ENCODE data around the gene C3orf33.
A peak's percentile ranks its signal among the peaks of the same experiment; 100 is the strongest.

Gene C3orf33

GRCh38 chr3:155782390-155782953 is 23.6 kb downstream of the C3orf33 start:
- DNase-seq: no peak

- DNase-seq: no peak
Measured at GRCh38 chr3:155780291-155780690, 25.8 kb downstream of the C3orf33 start.

GRCh38 chr3:155778462-155778861 is 27.6 kb downstream of the C3orf33 start:
- no peak for DNase-seq

- no peak for DNase-seq
Measured at GRCh38 chr3:155772801-155773200, 33.3 kb downstream of the C3orf33 start.

GRCh38 chr3:155771126-155771525 is 35.0 kb downstream of the C3orf33 start:
- no peak for DNase-seq

GRCh38 chr3:155766206-155766605 is 39.9 kb downstream of the C3orf33 start:
- DNase-seq: no peak

GRCh38 chr3:155763870-155764463 is 42.1 kb downstream of the C3orf33 start:
- no peak for DNase-seq

- DNase-seq: no peak
Measured at GRCh38 chr3:155760653-155761052, 45.4 kb downstream of the C3orf33 start.

- no peak for DNase-seq
Measured at GRCh38 chr3:155757577-155757976, 48.5 kb downstream of the C3orf33 start.

- DNase-seq: no peak
Measured at GRCh38 chr3:155753038-155753639, 52.9 kb downstream of the C3orf33 start.

- DNase-seq: no peak
Measured at GRCh38 chr3:155748611-155749365, 57.3 kb downstream of the C3orf33 start.

- no peak for DNase-seq
Measured at GRCh38 chr3:155747946-155748290, 58.2 kb downstream of the C3orf33 start.

GRCh38 chr3:155747286-155747945 is 58.7 kb downstream of the C3orf33 start:
- no peak for DNase-seq

- DNase-seq: no peak
Measured at GRCh38 chr3:155746703-155747102, 59.4 kb downstream of the C3orf33 start.

- DNase-seq: peak; percentile 43
Measured at GRCh38 chr3:155745795-155746550, 60.1 kb downstream of the C3orf33 start.

GRCh38 chr3:155744626-155745324 is 61.3 kb downstream of the C3orf33 start, which contains the start of gene PLCH1:
Gene PLCH1, minus strand, starts transcription at chr3:155745071. Its CDS starts 40,847 bp downstream, at chr3:155704224.
- DNase-seq: peak; percentile 39

GRCh38 chr3:155744010-155744625 is 62.0 kb downstream of the C3orf33 start:
- DNase-seq: no peak

- no peak for DNase-seq
Measured at GRCh38 chr3:155743606-155744005, 62.5 kb downstream of the C3orf33 start.

GRCh38 chr3:155742349-155742965 is 63.6 kb downstream of the C3orf33 start:
- DNase-seq: no peak

- DNase-seq: no peak
Measured at GRCh38 chr3:155741603-155742002, 64.5 kb downstream of the C3orf33 start.

- no peak for DNase-seq
Measured at GRCh38 chr3:155741101-155741500, 65.0 kb downstream of the C3orf33 start.

Data from NCI-H187 treated with DMSO at 0.1 percent for 48 hours (cell line).